Dedifferentiated amniotic fluid mesenchymal stem cell (primary cell): ENCODE results near the gene TNFAIP8L3.
"Not testable (repeated sequence)": the region's sequence is repeated elsewhere in the genome, so short reads cannot be mapped to it uniquely, and the experiment has no call there.

Experiments used
- DNase-seq: peaks from one replicate; pipeline ENCODE4 v3.0.0-alpha.2; 2016; ENCODE audit errors: extremely low spot score

Gene TNFAIP8L3

DNA sequence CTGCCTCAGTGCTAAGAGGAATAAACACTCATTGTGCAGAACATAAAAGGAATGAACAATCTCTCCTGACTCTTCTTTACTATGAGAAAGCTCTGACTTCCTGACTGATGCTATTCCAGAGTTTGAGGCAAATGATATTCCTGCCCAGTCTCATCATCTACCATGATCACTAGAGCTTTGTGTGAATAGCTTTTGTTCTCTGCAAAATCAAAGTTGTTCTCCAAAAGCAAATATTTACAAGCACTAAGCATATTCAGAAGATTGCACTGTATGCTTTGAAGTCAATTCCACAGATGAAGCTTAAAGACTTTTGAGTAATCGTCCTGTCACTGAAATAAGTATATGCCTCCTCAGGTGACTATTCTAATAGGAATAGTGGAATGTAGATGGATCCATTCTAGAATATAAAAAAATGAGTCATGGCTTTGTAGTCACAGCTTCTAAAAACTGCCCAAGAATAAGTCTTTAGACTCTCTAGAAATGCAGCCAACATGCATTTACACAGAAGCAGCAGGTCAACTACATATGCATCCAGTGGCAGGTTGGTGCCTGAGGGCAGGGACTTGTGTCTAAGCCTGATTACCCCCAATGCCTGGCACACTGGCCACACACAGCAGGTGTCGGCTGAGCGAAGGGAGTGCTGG is 34.6 kb downstream of the TNFAIP8L3 start:
- DNase-seq, result no peak

DNA sequence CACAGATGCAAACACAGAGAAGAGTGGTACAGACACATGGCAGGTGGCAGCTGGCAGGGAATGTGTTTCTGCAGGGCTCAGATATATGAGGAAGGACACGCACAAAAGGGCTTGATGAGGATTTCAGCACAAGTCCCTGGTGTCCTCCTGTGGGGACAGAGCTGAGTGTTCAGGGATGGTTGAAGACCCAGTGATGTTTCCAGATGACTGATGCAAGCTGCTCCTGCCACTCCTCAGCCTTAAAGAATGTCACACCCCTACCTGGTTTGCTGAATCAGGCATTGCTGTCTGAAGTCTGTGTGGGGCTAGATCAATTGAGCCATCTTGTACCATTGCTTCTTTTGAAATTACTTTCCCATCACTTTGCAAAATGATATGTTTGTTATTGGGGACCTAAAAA is 40.2 kb downstream of the TNFAIP8L3 start:
- DNase-seq, result no peak

DNA sequence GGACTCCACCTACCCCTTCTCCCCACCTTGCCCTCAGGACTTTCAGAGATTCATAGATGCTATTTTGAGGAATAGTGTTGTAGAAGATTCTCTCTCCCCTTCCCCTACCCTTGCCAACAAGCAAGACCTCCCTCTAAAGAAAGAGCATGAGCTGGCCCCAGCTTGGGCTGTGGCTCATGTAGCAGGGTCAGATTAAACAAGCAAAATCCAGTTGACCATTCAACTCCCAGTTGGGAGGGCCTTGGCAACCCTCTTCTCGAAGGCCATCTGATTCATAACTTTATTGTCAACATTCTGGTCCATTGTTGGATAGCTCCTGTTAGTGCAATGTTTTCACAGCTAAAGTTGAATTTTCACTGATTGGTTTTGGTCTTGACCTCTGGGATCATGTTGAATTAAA is 41.1 kb downstream of the TNFAIP8L3 start:
- no peak for DNase-seq

DNA sequence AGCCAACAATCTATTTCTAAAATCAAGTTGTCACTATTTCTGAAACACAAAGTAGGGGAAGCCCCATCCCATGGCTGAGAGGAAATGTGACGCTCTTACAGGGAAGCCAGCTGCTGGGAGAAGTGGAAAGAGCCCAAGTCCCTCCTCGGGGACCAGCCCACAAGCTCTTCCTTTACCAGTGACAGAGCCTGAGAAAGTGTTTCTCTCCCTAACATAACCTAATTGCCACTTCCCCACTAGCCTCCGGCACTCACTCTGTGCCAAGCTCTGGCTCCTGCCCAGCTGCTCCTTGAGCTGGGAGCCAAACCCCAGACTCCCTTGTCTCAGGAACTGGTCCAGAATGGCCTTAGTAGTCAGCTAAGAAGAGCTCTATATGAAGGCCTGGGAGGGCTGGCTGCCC is 42.9 kb downstream of the TNFAIP8L3 start:
- DNase-seq, result no peak

DNA sequence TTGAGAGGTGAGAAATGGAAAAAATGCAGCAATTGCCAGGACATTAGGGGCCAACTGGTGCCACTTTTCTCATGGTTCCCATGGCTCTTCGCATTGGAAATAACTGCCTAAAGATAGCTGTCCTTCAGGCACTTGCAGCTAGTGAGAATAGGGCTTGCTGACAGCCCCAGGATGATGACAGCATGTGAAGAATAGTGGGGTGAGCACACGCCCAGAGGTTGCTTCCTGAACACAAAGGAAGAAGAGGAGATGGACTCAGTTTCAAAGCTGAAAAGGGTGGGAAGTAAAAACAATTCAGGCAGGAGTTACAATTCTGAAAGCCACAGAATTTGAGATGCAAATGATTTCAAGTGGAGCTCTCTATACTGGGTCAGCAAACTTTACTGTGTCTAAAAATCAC is 45.6 kb downstream of the TNFAIP8L3 start:
- no peak for DNase-seq

DNA sequence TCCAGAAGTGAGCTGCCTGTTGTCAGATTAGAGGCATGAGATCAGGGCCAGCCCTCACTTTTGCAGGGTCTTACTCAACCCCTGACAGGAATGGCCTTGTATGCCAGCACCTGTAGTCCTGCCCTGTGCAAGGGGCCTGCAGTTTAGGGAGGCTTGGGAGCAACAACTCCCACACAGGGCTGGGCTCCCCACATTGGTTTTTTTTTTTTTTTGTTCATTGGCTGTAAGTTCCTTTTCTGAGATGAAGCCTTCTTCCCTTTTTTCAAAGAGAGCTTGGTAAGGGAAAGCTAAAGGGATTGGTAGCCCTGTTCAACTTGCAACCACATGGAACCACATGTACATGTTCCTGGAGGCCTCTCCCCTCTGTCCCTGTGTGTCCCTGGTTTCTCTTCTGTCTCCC is 46.4 kb downstream of the TNFAIP8L3 start:
- DNase-seq, result no peak

DNA sequence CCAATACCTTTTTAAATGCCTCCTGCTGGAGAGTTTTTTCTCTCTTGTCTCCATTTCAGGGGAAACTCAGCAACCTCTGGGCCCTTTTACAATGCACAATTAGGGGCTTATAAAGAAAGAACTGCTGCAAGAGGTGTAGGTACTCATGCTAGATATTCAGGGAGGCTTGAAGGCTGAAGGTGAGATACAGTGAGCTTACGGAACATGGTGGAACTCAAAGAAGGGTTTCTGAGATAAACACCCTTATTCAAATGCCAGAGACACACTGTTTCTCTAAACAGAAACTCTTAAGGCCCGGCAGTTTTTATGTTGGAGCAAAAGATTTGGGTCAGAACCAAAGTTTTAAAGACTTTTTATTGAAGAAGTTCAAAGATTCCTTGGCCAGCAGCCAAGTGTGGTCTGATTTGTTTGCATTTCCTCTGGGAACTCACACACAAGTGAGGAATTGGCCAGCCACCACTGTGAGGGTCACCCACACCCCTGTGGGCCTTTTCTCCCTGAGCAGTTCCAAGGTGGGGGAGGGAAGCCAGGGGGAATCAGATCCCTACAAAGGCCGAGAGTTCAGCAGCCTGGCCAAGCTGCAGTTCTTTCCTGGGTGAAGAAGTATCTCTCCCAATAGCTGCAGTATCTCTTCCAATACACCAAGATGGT is 47.8 kb downstream of the TNFAIP8L3 start:
- no peak for DNase-seq

DNA sequence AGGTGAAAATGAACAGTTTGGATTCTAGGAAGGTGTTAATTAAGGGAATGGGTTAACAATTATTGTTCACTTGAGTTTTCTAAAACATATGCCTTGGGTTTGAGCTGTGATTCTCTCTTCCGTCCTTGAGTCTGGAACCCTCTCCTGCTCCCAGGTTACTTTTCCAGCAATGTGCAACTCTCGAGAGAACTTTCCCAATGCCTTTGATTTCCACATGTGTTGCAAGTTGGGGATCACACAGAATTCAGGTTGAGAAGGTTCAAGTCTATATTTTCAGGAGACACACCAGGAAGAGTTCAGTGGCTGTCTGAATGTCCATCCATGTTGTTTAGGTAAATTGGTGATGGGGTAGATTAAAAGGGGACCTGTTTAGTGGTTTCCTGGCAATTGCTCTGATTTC is 48.7 kb downstream of the TNFAIP8L3 start:
- DNase-seq, result no peak

DNA sequence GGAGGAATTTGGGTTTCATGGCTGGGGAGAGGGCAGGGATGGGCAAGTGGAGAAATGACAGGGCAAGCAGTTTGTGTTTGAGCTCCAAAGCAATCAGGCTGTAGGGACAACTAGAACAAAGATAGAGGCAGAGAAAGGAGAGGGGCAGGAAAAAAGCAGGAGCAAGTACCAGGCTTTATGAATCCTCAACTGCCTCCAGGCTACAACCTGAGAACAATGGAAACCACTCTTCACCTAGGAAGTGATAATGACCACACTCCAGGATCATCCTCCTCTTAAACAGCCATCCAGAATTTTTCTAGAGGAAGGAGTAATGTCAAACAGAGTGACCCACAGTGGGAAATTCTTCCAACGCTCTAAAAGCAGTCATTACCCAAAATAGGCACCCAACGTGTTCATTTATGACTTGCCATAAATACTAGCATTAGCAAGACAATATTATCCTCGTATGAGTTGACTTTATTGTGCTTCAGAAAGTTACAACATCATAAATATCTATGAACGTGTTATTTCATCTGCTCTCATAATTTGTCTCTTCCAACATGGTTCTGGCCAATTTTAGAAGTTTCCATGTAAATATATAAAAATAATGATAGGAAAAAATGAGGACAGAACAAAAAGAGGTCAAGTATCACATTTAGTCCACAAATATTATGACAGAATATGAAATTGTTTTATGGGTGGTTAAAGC is 50.5 kb downstream of the TNFAIP8L3 start:
- no peak for DNase-seq

DNA sequence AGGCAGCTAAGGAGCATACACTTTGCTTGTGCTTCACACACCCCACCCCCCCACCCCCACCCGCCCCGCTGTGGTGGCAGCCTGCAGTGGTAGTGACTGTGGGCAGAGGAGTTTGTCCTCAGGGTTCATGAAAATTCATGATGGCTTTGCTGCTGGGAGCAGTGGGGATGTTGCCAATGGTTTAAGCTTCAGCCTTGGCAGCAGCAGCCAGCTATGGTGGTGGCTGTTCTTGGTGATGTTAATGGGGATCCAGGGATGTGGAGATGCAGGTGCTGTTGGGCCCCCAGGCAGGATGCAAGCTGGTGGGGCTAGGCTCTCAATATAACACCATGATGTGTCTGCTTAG is 55.8 kb downstream of the TNFAIP8L3 start:
- DNase-seq, result no peak

DNA sequence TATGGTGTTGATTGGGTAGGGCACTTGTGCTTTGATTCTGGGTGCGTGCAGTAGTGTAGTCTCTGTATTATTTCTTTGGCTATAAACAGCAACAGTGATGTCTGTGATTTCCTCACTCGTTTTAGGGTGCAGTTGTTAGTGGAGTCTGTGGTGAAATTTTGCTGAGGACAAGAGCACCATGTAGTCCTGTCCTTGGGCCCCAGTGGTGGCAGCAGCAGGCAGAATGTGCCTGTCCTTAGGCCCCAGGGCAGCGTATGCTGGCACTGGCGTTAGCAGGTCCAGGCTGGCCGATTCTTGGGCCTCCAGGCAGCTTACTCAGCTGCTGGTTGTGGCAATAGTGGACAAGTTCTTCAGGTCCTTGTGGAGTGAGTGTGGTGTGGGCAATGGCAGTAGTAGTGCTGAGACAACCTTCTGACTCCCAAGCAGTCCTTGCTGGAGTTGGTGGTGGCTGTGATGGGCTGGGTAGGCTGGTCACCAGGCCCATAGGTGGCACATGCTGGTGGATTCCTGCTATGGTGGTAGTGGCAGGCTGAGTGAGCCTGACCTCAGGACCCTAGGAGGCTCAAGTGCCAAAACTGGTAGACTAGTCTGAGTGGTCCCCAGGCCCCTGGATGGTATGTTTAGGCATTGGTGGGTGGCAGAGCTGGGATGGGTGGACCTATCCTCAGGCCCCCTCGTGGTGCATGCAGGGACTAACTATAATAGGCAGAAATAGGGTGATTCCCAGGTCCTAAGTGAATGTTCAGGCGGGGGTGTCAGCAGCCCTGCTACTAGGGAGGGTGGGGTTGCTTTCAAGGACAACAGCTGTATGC is 56.3 kb downstream of the TNFAIP8L3 start:
- no peak for DNase-seq

DNA sequence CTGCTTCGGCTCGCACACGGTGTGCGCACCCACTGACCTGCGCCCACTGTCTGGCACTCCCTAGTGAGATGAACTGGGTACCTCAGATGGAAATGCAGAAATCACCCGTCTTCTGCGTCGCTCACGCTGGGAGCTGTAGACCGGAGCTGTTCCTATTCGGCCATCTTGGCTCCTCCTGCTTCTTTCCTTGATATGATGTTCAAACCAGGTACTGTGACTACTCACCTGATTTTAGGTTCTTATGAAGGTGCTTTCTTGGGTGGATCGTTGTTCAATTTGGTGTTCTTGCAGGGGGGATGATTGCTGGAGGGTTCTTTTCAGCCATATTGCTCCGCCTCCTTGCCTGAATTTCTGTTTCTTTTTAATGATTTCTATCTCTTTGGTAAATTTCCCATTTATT is 57.2 kb downstream of the TNFAIP8L3 start:
- not testable (repeated sequence) for DNase-seq

DNA sequence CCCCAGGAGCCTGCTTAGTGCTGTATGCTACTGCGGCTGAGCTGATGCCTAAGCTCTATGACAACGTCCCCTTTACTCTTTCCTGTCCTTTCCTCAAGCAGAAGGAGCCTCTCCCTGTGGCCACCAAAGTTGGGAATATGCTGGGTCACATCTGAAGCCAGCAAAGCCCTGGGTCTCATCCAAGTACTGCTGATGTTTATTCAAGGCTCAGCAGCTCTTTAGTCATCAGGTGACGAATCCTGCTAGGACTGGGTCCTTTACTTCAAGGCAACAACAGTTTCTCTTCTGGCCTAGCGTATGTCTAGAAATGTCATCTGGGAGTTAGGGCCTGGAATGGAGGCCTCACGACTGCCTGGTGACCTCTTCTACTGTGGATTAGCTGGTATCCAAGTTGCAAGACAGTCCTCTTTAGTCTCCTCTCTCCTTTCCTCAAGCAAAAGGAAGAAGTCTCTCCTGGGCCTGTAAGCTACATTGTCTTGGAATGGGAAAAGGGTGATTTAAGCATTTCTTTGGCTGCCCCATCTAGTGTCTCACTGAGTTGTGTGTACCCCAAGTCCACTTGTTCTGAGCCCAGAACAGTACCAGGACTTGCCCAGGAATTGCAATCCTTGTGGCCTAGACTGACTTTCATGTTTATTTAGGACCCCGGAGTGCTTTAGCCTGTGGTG is 63.9 kb downstream of the TNFAIP8L3 start:
- peak; percentile 58 for DNase-seq

DNA sequence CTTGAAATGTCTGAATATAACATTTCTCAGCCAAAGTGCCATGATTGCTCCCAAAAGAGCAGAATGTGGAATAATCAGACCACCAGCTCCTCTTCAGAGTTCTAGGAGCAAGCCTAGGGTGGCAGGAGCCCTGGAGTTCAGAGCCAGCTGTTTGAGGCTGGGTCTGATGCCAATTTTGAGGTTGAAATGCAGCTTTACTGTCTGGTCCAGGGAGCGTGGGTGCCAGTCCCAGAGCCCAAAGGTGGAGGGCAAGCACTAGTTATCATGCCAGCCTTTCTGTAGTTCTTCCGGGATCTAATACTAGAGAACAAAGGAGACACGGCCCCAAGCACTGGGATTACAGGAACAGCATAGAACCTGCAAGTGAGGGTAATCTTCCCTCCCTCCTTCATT is 69.3 kb downstream of the TNFAIP8L3 start:
- DNase-seq, result no peak

DNA sequence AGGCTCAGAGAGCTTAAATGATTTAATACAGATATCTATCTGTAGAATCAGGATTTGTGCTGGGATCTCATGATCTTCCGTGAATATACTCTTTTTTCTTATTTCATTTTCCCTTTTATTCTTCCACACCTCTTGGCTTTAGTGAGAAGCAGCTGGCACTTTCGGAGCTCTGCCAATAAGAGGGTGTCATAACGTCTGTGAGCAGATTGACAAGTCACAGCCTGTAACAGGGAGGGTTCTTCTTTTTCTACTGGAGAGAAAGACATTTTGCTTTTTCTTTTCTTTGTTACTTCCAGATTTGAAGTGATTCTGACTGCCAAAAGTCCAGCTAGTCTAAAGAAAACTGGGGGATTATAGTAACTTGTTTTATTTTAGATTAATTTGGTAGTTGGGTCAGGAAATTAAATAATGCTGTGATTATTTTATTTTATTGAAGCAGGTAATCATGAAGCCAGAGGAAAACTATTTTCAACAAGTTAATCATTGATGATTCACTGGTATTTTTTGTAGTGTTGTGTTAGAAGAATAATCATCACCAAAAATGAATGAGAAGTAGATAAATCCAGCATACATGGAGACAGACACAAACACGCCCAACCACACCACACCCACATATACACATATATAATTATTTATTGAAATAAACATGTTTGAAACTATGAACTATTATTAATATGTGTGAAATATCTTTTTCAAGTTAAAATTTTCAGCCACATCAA is 69.8 kb downstream of the TNFAIP8L3 start:
- DNase-seq, result no peak

DNA sequence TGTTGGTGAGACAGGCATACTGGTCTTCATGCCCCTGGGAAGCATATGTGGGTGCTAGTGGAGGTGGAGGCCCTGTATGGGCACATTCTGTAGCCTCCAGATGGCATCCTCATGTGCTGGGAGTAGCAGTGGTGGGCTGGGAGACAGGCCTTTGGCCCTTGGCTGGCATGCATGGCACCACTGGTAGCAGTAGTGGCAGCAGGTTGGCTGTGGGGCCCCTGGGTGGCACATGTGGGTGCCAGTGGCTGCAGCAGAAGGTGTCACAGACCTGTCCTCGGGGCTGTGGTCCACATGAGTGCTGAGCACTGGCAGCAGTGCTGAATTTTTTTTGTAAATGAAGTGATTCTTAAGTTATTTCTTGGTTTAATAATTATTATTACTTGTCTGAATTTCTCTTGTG is 71.2 kb downstream of the TNFAIP8L3 start:
- no peak for DNase-seq

DNA sequence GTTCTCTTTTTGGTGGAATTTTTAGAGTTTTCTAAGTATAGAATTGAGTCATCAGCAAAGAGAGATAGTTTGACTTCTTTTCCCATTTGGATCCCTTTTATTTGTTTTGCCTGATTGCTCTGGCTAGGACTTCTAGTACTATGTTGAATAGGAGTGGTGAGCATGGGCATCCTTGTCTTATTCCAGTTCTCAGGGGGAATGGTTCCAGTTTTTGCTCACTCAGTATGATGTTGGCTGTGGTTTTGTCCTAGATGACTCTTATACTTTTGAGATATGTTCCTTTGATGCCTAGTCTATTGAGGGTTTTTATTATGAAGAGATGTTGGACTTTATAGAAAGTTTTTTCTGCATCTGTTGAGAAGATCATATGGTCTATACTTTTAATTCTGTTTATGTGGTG is 72.5 kb downstream of the TNFAIP8L3 start:
- DNase-seq, result no peak

DNA sequence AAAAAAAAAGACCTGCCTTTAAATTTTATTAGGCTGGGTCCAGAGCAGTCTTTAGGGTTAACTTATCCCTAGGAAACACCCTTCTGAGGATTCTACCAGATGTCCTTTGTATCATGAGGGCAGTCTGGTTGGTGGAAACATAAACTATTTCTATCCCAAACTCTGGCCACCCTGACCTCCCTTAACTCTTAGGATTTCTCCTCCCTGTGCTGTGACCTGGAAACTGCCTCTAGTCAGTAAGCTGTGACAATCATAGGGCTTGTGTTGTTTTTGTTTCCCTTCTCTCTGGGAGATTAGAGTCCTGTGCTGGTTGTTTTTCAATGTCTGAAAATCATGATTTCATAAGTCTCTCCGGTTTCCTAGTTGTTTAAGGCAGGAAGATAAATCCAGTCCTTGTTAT is 78.1 kb downstream of the TNFAIP8L3 start:
- no peak for DNase-seq

DNA sequence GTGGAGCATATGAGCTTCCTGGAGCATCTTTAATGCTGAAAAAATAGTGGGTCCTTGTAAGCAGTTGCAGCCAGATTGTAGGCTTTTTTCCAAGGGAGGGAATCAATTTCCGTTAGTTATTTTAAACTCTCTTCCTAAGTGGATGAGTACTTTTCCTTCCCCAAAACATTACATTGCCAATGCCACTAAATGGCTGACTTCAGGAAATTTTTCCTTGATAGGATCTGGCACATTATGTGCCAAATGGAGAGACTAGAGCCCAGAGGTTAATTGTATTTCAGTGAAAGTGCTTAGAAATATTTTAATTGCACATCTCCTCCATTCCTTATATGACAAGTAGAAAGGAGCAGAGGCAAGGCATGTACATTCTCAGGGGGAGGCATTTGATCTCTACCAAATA is 83.5 kb downstream of the TNFAIP8L3 start:
- no peak for DNase-seq

DNA sequence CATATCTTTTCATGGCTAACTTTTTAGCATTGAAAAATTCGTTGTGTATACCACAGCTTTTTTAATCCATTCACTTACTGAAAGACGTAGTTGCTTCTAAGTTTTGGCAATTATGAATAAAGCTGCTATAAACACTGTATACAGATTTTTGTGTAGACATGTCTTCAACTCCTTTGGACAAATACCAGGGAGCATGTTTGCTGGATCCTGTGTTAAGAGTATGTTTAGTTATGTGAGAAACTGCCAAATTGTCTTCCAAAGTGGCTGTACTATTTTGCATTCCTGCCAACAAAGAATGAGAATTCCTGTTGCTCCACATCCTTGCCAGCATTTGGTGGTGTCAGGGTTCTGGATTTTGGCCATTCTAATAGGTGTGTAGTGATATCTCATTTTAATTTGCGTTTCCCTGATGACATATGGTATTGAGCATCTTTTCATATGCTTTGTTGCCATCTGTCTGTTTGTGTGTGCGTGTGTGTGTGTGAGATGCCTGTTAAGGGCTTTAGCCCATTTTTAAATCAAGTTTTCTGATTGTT is 87.5 kb downstream of the TNFAIP8L3 start:
- DNase-seq, result no peak
